Uterus (tissue), 2 donors: Measurements from ENCODE around the gene AGXT.

Source experiments
- CTCF ChIP-seq, 4 experiments: fragments of 200-600 bp in 2 of 4; fragments of 450-650 bp in 2 of 4; sonication (generic) in 2 of 4; IDR thresholded peaks; one replicate each; pipeline ENCODE4 v1.5.1; 2016 to 2019; ENCODE audit warnings: antibody characterized with exemption in 4 of 4, mild to moderate bottlenecking in 2 of 4, moderate library complexity in 1 of 4
- POLR2A ChIP-seq, 2 donors: fragments of 450-650 bp; IDR thresholded peaks; one replicate each; pipeline ENCODE4 v1.6.1; 2016; ENCODE audit warnings: antibody characterized with exemption in 2 of 2, mild to moderate bottlenecking in 1 of 2, moderate library complexity in 1 of 2

- TF ChIP-seq CTCF (IDR thresholded peaks at IDR 0.05): no peak
- TF ChIP-seq POLR2A (IDR thresholded peaks at IDR 0.05): no peak
These were observed 4.1 kb upstream of the AGXT start for GRCh38 chr2:240864475-240864874.
